IPS-15b (cell line): ENCODE measurements around the gene GDF15.
"Not testable (repeated sequence)": the region's sequence is repeated elsewhere in the genome, so short reads cannot be mapped to it uniquely, and the experiment has no call there.

Source experiments
- H3K27me3 ChIP-seq: one replicate; pipeline ENCODE4 v1.6.1; 2013; ENCODE audit warnings: low read length; ENCODE audit not compliant: control insufficient read depth, insufficient read depth
- H3K36me3 ChIP-seq: one replicate; pipeline ENCODE4 v1.6.1; 2013; ENCODE audit warnings: low read length; ENCODE audit not compliant: control insufficient read depth, insufficient read depth
- H3K4me1 ChIP-seq: one replicate; pipeline ENCODE4 v1.6.1; 2013; ENCODE audit warnings: mild to moderate bottlenecking, low read length; ENCODE audit not compliant: control insufficient read depth, insufficient read depth
- H3K4me3 ChIP-seq: one replicate; pipeline ENCODE4 v1.5.1; 2013; ENCODE audit warnings: low read depth, low read length
- H3K9ac ChIP-seq: one replicate; pipeline ENCODE4 v1.6.1; 2013; ENCODE audit warnings: low read depth, mild to moderate bottlenecking, low read length
- H3K9me3 ChIP-seq: one replicate; pipeline ENCODE4 v1.6.1; 2013; ENCODE audit warnings: mild to moderate bottlenecking, low read length; ENCODE audit not compliant: control insufficient read depth, insufficient read depth

GDF15 gene

GRCh38 chr19:18348818-18349339, 37.1 kb upstream of the GDF15 start:
- H3K4me1 ChIP-seq, H3K4me3 ChIP-seq, H3K9ac ChIP-seq, H3K27me3 ChIP-seq, H3K9me3 ChIP-seq, H3K36me3 ChIP-seq: not testable (repeated sequence)

GRCh38 chr19:18349524-18350128, 36.3 kb upstream of the GDF15 start:
- Histone ChIP-seq H3K27me3 (no peaks in the 10 kb centered on the region), H3K36me3 (no peaks in the 10 kb centered on the region), H3K4me3 (no peak overlapping the region), H3K4me1 (peaks cover 5% of the 10 kb centered on the region), H3K9me3 (no peaks in the 10 kb centered on the region), H3K9ac (no peak overlapping the region)

- no peaks in the 10 kb centered on the region for H3K36me3 ChIP-seq
- no peak overlapping the region for H3K4me3 ChIP-seq
- peaks cover 3% of the 10 kb centered on the region for H3K4me1 ChIP-seq
- no peaks in the 10 kb centered on the region for H3K9me3 ChIP-seq
- no peak overlapping the region for H3K9ac ChIP-seq
- no peaks in the 10 kb centered on the region for H3K27me3 ChIP-seq
Observed at GRCh38 chr19:18350490-18350889, 35.5 kb upstream of the GDF15 start.

- Histone ChIP-seq H3K27me3 (no peaks in the 10 kb centered on the region), H3K36me3 (peaks cover 4% of the 10 kb centered on the region), H3K4me1 (no peaks in the 10 kb centered on the region), H3K4me3 (no peak overlapping the region), H3K9me3 (no peaks in the 10 kb centered on the region), H3K9ac (no peak overlapping the region)
Observed at GRCh38 chr19:18351544-18351943, 34.4 kb upstream of the GDF15 start.

GRCh38 chr19:18353378-18354005, 32.5 kb upstream of the GDF15 start:
- no peaks in the 10 kb centered on the region for H3K9me3 ChIP-seq
- H3K9ac ChIP-seq, result no peak overlapping the region
- H3K27me3 ChIP-seq, result no peaks in the 10 kb centered on the region
- H3K4me3 ChIP-seq, result no peak overlapping the region
- H3K36me3 ChIP-seq, result peaks cover 16% of the 10 kb centered on the region
- H3K4me1 ChIP-seq, result no peaks in the 10 kb centered on the region

- H3K9me3 ChIP-seq, H3K4me3 ChIP-seq, H3K27me3 ChIP-seq, H3K9ac ChIP-seq, H3K4me1 ChIP-seq: not testable (repeated sequence)
- H3K36me3 ChIP-seq, result peaks cover 16% of the 10 kb centered on the region
Observed at GRCh38 chr19:18354743-18355142, 31.2 kb upstream of the GDF15 start.

- Histone ChIP-seq H3K9me3 (no peaks in the 10 kb centered on the region), H3K4me1 (no peaks in the 10 kb centered on the region), H3K4me3 (no peak overlapping the region), H3K9ac (no peak overlapping the region), H3K27me3 (no peaks in the 10 kb centered on the region), H3K36me3 (peaks cover 16% of the 10 kb centered on the region)
Observed at GRCh38 chr19:18357041-18357440, 28.9 kb upstream of the GDF15 start.

GRCh38 chr19:18361646-18362045, 24.3 kb upstream of the GDF15 start:
- peaks cover 22% of the 10 kb centered on the region for H3K36me3 ChIP-seq

GRCh38 chr19:18362934-18363542, 22.9 kb upstream of the GDF15 start:
- Histone ChIP-seq H3K4me3 (no peak overlapping the region), H3K36me3 (peaks cover 10% of the 10 kb centered on the region), H3K27me3 (no peaks in the 10 kb centered on the region), H3K4me1 (no peaks in the 10 kb centered on the region), H3K9me3 (no peaks in the 10 kb centered on the region), H3K9ac (no peak overlapping the region)

More at GRCh38 chr19:18361646-18362045, 24.3 kb upstream of the GDF15 start:
- H3K9ac ChIP-seq, result no peak overlapping the region
- no peaks in the 10 kb centered on the region for H3K9me3 ChIP-seq
- H3K4me1 ChIP-seq, result no peaks in the 10 kb centered on the region
- H3K27me3 ChIP-seq, result no peaks in the 10 kb centered on the region
- H3K4me3 ChIP-seq, result no peak overlapping the region

- H3K36me3 ChIP-seq, result peaks cover 9% of the 10 kb centered on the region
- no peak overlapping the region for H3K4me3 ChIP-seq
- H3K9ac ChIP-seq, result no peak overlapping the region
- no peaks in the 10 kb centered on the region for H3K4me1 ChIP-seq
- no peaks in the 10 kb centered on the region for H3K9me3 ChIP-seq
- no peaks in the 10 kb centered on the region for H3K27me3 ChIP-seq
Observed at GRCh38 chr19:18363787-18364186, 22.2 kb upstream of the GDF15 start.

GRCh38 chr19:18364277-18364825, 21.6 kb upstream of the GDF15 start:
- H3K27me3 ChIP-seq, H3K9ac ChIP-seq, H3K4me1 ChIP-seq, H3K4me3 ChIP-seq, H3K9me3 ChIP-seq, H3K36me3 ChIP-seq: not testable (repeated sequence)
